Measurements from ENCODE around the gene GRP.

Gene GRP

GRCh38 chr18:59268721-59269562 is 49.0 kb downstream of the GRP start:
- DNase-seq = no peak

- DNase-seq = no peak
Observed at GRCh38 chr18:59269563-59270119, 49.7 kb downstream of the GRP start.

- DNase-seq = no peak
Observed at GRCh38 chr18:59270689-59271257, 50.8 kb downstream of the GRP start.

- no peak for DNase-seq
Observed at GRCh38 chr18:59271606-59272220, 51.8 kb downstream of the GRP start.

- DNase-seq = no peak
Observed at GRCh38 chr18:59272221-59272888, 52.4 kb downstream of the GRP start.

- DNase-seq = no peak
Observed at GRCh38 chr18:59272891-59273758, 53.2 kb downstream of the GRP start, which contains the start of gene RAX. Gene RAX, minus strand, starts transcription at chr18:59273454. Its CDS starts 248 bp downstream, at chr18:59273206.

- DNase-seq = no peak
Observed at GRCh38 chr18:59273759-59274532, 54.0 kb downstream of the GRP start.

GRCh38 chr18:59274533-59274928 is 54.6 kb downstream of the GRP start:
- DNase-seq = no peak

- DNase-seq = no peak
Observed at GRCh38 chr18:59275406-59275949, 55.5 kb downstream of the GRP start.

GRCh38 chr18:59276047-59276446 is 56.1 kb downstream of the GRP start:
- no peak for DNase-seq

GRCh38 chr18:59278793-59279192 is 58.8 kb downstream of the GRP start:
- no peak for DNase-seq

GRCh38 chr18:59279193-59279592 is 59.2 kb downstream of the GRP start:
- DNase-seq = no peak

GRCh38 chr18:59279722-59280121 is 59.8 kb downstream of the GRP start:
- DNase-seq = no peak
